ENCODE results near the gene SPIRE1. TPM values are rescaled to one million over a fixed set of nuclear protein-coding genes. Genes with fewer than 3 reads are reported as not detected.

Gene SPIRE1
- 28.3 and 31.4 TPM in 2 replicates for total RNA-seq (2012; rRNA removed)
- 10.9 and 11.6 TPM in 2 replicates for polyA plus RNA-seq (2012; rRNA removed)
- 3.9 and 8.2 TPM in 2 replicates for polyA plus RNA-seq (2012; cell fraction: cytosol; rRNA removed)
- polyA plus RNA-seq (2012; cell fraction: nucleus; rRNA removed; ENCODE audit: low replicate concordance) = 6.4 and 38.7 TPM in 2 replicates
- percentile 85 among the genes with signal in this experiment for Bru-seq, nascent RNA
- percentile 84 among the genes with signal in this experiment for BruChase-seq, experiment 1, labeled RNA remaining after a 6-hour chase
- BruChase-seq, experiment 2, labeled RNA remaining after a 2-hour chase = percentile 81 among the genes with signal in this experiment
- long read RNA-seq, full-length matches to known transcripts = 26 of 38 reads
- long read RNA-seq, partial matches to known transcripts = 3 of 38 reads
- long read RNA-seq, other reads (novel, unspliced or antisense) = 9 of 38 reads

- H3K14ac ChIP-seq (replicated peaks; ENCODE audit: low read depth, low read length) = peak within 1 kb of the TSS; percentile 98
- CTCF ChIA-PET = interaction anchor here (0.5 kb wide), 1 partner anchor 327 kb away, joined by 4 read pairs; no protein-coding TSS in a partner anchor
- H3K4ac ChIP-seq (ENCODE audit: low read depth, low read length) = peak within 1 kb of the TSS; percentile 87
- peak within 1 kb of the TSS; percentile 95 for H2AK9ac ChIP-seq (replicated peaks; ENCODE audit: low read depth, low read length, poor library complexity)
- H2AFZ ChIP-seq (replicated peaks; ENCODE audit: low read length, poor library complexity) = peak within 1 kb of the TSS; percentile 99
- 0 out of 2 replicates have a peak within 1 kb of the TSS, but pooled peaks have one; percentile 41 for H4K5ac ChIP-seq (ENCODE audit: low read depth, low read length)
- DNase-seq = peak; percentile 52
- in situ Hi-C loops (cut with MboI; ENCODE audit: low sequenced_read_pairs) = no loop called here
- peak within 1 kb of the TSS; percentile 70 for H2BK5ac ChIP-seq (ENCODE audit: low read depth, low read length, poor library complexity, severe bottlenecking)
- H4K91ac ChIP-seq (ENCODE audit: insufficient read depth, low read depth, low read length) = peak within 1 kb of the TSS; percentile 62
- peak within 1 kb of the TSS; percentile 27; the same call in 1 of the 2 replicates for H2BK120ac ChIP-seq (ENCODE audit: low read depth, low read length)
- no peak within 1 kb of the TSS for H2AK5ac ChIP-seq (ENCODE audit: low read depth, low read length)
- H3K27me3 ChIP-seq (ENCODE audit: control insufficient read depth, insufficient read depth, low read length) = no peaks in the 10 kb centered on the region
- H3K23ac ChIP-seq (ENCODE audit: low read depth, low read length) = peak within 1 kb of the TSS; percentile 96
- POLR2A ChIA-PET (ENCODE audit: unreplicated experiment) = no interaction called here
- peak within 1 kb of the TSS in 1 of 2 experiments; percentile 85; a peak in 2 of 4 replicates for H4K8ac ChIP-seq (ENCODE audit: low read depth in 2 of 2, low read length in 2 of 2)
- dilution Hi-C loops (cut with HindIII; ENCODE audit: low sequenced_read_pairs, unreplicated experiment) = no loop called here
- peaks cover 3% of the 10 kb centered on the region for H3K9me1 ChIP-seq (ENCODE audit: insufficient read depth, low read length)
- H3K27ac ChIP-seq (ENCODE audit: insufficient read depth, low read length) = peak within 1 kb of the TSS; percentile 69
- intact Hi-C loops (cut with micrococcal nuclease) = loop anchor here (5.0 kb wide), 2 partner anchors 251 to 281 kb away; partner anchors contain the start of genes AFG3L2 and PRELID3A
- ATAC-seq (ENCODE audit: low read depth) = peak; percentile 90
- no peak within 1 kb of the TSS for H2BK20ac ChIP-seq (ENCODE audit: low read depth, low read length)
- no TSS peak for BruUV-seq (replicated peaks)
- no peaks in the 10 kb centered on the region for H3K9me3 ChIP-seq (ENCODE audit: control insufficient read depth, insufficient read depth, low read length)
- H3K4me3 ChIP-seq (ENCODE audit: insufficient read depth, low read depth, low read length) = peak within 1 kb of the TSS; percentile 91
- peaks cover 0 to 25% of the 10 kb centered on the region in 2 experiments; a peak in 2 of 4 replicates for H3K79me1 ChIP-seq (ENCODE audit: low read depth in 1 of 2, low read length in 2 of 2)
- 0% methylated on average over 68 of the region's 112 CpGs; no CpG with 5 or more reads in 1 of the 2 experiments for WGBS, 2 experiments (ENCODE audit: extremely low coverage in 2 of 2, insufficient read length in 1 of 2)
- H3K36me3 ChIP-seq (ENCODE audit: control insufficient read depth, insufficient read depth, low read length) = no peaks in the 10 kb centered on the region
- peak within 1 kb of the TSS; percentile 64 for H3K18ac ChIP-seq (ENCODE audit: low read depth, low read length)
- peak within 1 kb of the TSS; percentile 90 for H3K4me2 ChIP-seq (ENCODE audit: low read depth, low read length)
- H4K20me1 ChIP-seq (ENCODE audit: insufficient read depth, low read length) = peaks cover 15% of the 10 kb centered on the region
- H3K56ac ChIP-seq (ENCODE audit: extremely low read depth, insufficient read depth, low read length) = peak within 1 kb of the TSS; percentile 47; the same call in 1 of the 2 replicates
- peak within 1 kb of the TSS; percentile 30; the same call in 1 of the 3 replicates for H2BK15ac ChIP-seq (ENCODE audit: low read depth, low read length)
- peaks cover 3% of the 10 kb centered on the region for H3K4me1 ChIP-seq (ENCODE audit: control insufficient read depth, insufficient read depth, low read length)
- H3K9ac ChIP-seq (ENCODE audit: low read depth, low read length) = peak within 1 kb of the TSS; percentile 88
- TF ChIP-seq RAD21 (IDR thresholded peaks at IDR 0.05; ENCODE audit: low read length) = no peak; the same call in 1 of the 2 replicates
- no peak for TF ChIP-seq SMC3 (IDR thresholded peaks at IDR 0.05; ENCODE audit: low read depth, low read length)
- TF ChIP-seq MAZ (IDR thresholded peaks at IDR 0.05; ENCODE audit: borderline replicate concordance, low read depth, low read length) = no peak
- TF ChIP-seq BHLHE40 (IDR thresholded peaks at IDR 0.05; ENCODE audit: low read depth, low read length) = 0 out of 2 replicates have a peak, but pooled peaks have one; percentile 29
- TF ChIP-seq RCOR1 (IDR thresholded peaks at IDR 0.05; ENCODE audit: insufficient replicate concordance, low read length) = no peak
- TF ChIP-seq CEBPB (IDR thresholded peaks at IDR 0.05; ENCODE audit: low read depth, low read length) = no peak
- no peak for TF ChIP-seq NFE2L2 (IDR thresholded peaks at IDR 0.05; ENCODE audit: low read depth, low read length)
- TF ChIP-seq, protein P1, sequence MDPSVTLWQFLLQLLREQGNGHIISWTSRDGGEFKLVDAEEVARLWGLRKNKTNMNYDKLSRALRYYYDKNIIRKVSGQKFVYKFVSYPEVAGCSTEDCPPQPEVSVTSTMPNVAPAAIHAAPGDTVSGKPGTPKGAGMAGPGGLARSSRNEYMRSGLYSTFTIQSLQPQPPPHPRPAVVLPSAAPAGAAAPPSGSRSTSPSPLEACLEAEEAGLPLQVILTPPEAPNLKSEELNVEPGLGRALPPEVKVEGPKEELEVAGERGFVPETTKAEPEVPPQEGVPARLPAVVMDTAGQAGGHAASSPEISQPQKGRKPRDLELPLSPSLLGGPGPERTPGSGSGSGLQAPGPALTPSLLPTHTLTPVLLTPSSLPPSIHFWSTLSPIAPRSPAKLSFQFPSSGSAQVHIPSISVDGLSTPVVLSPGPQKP (IDR thresholded peaks at IDR 0.05; ENCODE audit: borderline replicate concordance, low read depth, low read length) = no peak
- TF ChIP-seq FOS (IDR thresholded peaks at IDR 0.05; ENCODE audit: low read depth, low read length) = no peak
- no peak for TF ChIP-seq MAFK (IDR thresholded peaks at IDR 0.05; ENCODE audit: low read depth, low read length)
- TF ChIP-seq, protein P2, sequence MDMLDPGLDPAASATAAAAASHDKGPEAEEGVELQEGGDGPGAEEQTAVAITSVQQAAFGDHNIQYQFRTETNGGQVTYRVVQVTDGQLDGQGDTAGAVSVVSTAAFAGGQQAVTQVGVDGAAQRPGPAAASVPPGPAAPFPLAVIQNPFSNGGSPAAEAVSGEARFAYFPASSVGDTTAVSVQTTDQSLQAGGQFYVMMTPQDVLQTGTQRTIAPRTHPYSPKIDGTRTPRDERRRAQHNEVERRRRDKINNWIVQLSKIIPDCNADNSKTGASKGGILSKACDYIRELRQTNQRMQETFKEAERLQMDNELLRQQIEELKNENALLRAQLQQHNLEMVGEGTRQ (IDR thresholded peaks at IDR 0.05; ENCODE audit: low read depth, low read length) = no peak
Measured at GRCh38 chr18:12657684-12658425, at the start of gene SPIRE1. SPIRE1 (minus strand) TSS chr18:12658107; CDS start chr18:12657866, 241 bp downstream.

Data from IMR-90 (cell line).